Bone marrow (tissue), 2 donors: Measurements from ENCODE around the gene TP53BP2.
A peak's percentile ranks its signal among the peaks of the same experiment; 100 is the strongest.
"Not testable (repeated sequence)": the region's sequence is repeated elsewhere in the genome, so short reads cannot be mapped to it uniquely, and the experiment has no call there.

ENCODE experiments used
- DNase-seq, 2 donors: peaks; one replicate each; lab custom pipeline; 2025; lab: John Stamatoyannopoulos, UW

The TP53BP2 gene

GRCh38 chr1:223845810-223846682 is at the start of gene TP53BP2:
TP53BP2 (minus strand) TSS chr1:223845947; CDS start chr1:223845680, 267 bp downstream.
- DNase-seq = peak; percentile 73 to 95

GRCh38 chr1:223890494-223890893 is 44.7 kb upstream of the TP53BP2 start:
- DNase-seq = not testable (repeated sequence)

- not testable (repeated sequence) for DNase-seq
These were observed 43.6 kb upstream of the TP53BP2 start for GRCh38 chr1:223889319-223889718.

GRCh38 chr1:223887747-223888418 is 42.1 kb upstream of the TP53BP2 start:
- no peak for DNase-seq

- DNase-seq = no peak
These were observed 40.8 kb upstream of the TP53BP2 start for GRCh38 chr1:223886516-223886921.

GRCh38 chr1:223885614-223886013 is 39.9 kb upstream of the TP53BP2 start:
- no peak for DNase-seq

- DNase-seq = no peak
These were observed 33.0 kb upstream of the TP53BP2 start for GRCh38 chr1:223878598-223879325.

- DNase-seq = no peak
These were observed 32.1 kb upstream of the TP53BP2 start for GRCh38 chr1:223877804-223878203.

GRCh38 chr1:223876590-223876989 is 30.8 kb upstream of the TP53BP2 start:
- DNase-seq = no peak

GRCh38 chr1:223873044-223873443 is 27.3 kb upstream of the TP53BP2 start:
- DNase-seq = no peak

- DNase-seq = no peak
These were observed 26.7 kb upstream of the TP53BP2 start for GRCh38 chr1:223872308-223872901.

- no peak for DNase-seq
These were observed 25.1 kb upstream of the TP53BP2 start for GRCh38 chr1:223870617-223871574.

- not testable (repeated sequence) for DNase-seq
These were observed 19.0 kb upstream of the TP53BP2 start for GRCh38 chr1:223864599-223865368.

GRCh38 chr1:223864084-223864483 is 18.3 kb upstream of the TP53BP2 start:
- DNase-seq = no peak

GRCh38 chr1:223861904-223862303 is 16.2 kb upstream of the TP53BP2 start:
- no peak for DNase-seq

- DNase-seq = no peak
These were observed 14.4 kb upstream of the TP53BP2 start for GRCh38 chr1:223860051-223860622.

- DNase-seq = no peak
These were observed 13.3 kb upstream of the TP53BP2 start for GRCh38 chr1:223859058-223859457.

GRCh38 chr1:223856386-223856785 is 10.6 kb upstream of the TP53BP2 start:
- DNase-seq = no peak

GRCh38 chr1:223853748-223854147 is 8.0 kb upstream of the TP53BP2 start:
- no peak for DNase-seq

- DNase-seq = no peak
These were observed 7.5 kb upstream of the TP53BP2 start for GRCh38 chr1:223853275-223853674.
